Endothelial cell of umbilical vein (primary cell): Measurements from ENCODE around the gene TSG101.

ENCODE experiments used
- CTCF ChIP-seq, 2 donors: IDR thresholded peaks; 1 replicate in 1 of 2; 2 replicates in 1 of 2; pipeline ENCODE4 v1.5.1; 2011; ENCODE audit warnings: low read length in 2 of 2, mild to moderate bottlenecking in 2 of 2, moderate library complexity in 2 of 2, control low read depth in 1 of 2, inconsistent platforms in 1 of 2, low read depth in 1 of 2; ENCODE audit not compliant: insufficient read depth in 1 of 2; ENCODE audit errors: extremely low read depth in 1 of 2
- EZH2 ChIP-seq: IDR thresholded peaks from 2 replicates; pipeline ENCODE4 v1.6.1; 2012; ENCODE audit warnings: borderline replicate concordance, low read depth, mild to moderate bottlenecking, moderate library complexity, low read length, inconsistent platforms; ENCODE audit not compliant: severe bottlenecking
- FOS ChIP-seq: IDR thresholded peaks from 2 replicates; pipeline ENCODE4 v1.6.1; 2011; ENCODE audit warnings: mild to moderate bottlenecking, low read length, moderate library complexity, borderline replicate concordance; ENCODE audit not compliant: insufficient read depth
- MAX ChIP-seq: IDR thresholded peaks from 2 replicates; pipeline ENCODE4 v1.6.1; 2011; ENCODE audit not compliant: insufficient read depth, insufficient read length
- POLR2A ChIP-seq: IDR thresholded peaks from 2 replicates; pipeline ENCODE4 v1.6.1; 2012; ENCODE audit warnings: low read depth, mild to moderate bottlenecking, control low read depth, low read length
- POLR2AphosphoS5 ChIP-seq: IDR thresholded peaks from 2 replicates; pipeline ENCODE4 v1.6.1; 2012; ENCODE audit warnings: low read depth, mild to moderate bottlenecking, control low read depth, low read length, moderate library complexity; ENCODE audit not compliant: insufficient read depth

DNA sequence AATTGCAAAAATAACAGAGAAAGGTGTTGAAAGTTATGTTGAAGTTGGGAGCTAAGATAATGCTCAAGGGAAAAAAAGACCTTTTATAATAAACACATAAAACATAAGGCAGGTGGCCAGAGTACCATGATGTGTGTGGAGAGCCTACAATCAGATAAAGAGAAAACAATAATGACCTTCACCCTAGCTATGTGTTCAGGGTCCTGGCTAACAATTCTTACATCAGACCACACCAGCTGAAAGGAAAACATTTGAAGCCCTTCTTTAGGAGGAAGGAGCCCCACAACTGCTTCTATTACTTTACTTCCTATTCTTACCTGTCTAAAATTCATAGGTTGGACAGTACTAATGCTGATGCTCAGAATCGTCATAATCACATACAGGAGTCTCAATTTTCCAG is 2.5 kb downstream of the TSG101 start:
- TF ChIP-seq CTCF (IDR thresholded peaks at IDR 0.05; ENCODE audit: extremely low read depth in 1 of 2, insufficient read depth in 1 of 2, low read depth in 1 of 2, low read length in 2 of 2) (no peak), POLR2A (no peak), POLR2AphosphoS5 (no peak), FOS (no peak), EZH2 (no peak), MAX (no peak)
